Measurements from ENCODE around the gene ZBTB2. TPM values are rescaled to one million over a fixed set of nuclear protein-coding genes. Genes with fewer than 3 reads are reported as not detected.
"Not testable (repeated sequence)": the region's sequence is repeated elsewhere in the genome, so short reads cannot be mapped to it uniquely, and the experiment has no call there.

The ZBTB2 gene
- polyA plus RNA-seq, 2 donors = 4.6 to 5.3 TPM

- 0% methylated on average over 53 to 54 of the region's 54 CpGs for WGBS, 2 donors
- Histone ChIP-seq H3K4me1 (ENCODE audit: control insufficient read depth in 2 of 2, insufficient read depth in 2 of 2, low read length in 1 of 2) (no peaks in the 10 kb centered on the region), H3K27ac (ENCODE audit: low read depth in 2 of 2, low read length in 1 of 2) (peak overlapping the region; percentile 99 to 100), H3K36me3 (ENCODE audit: control insufficient read depth in 2 of 2, insufficient read depth in 2 of 2, low read length in 1 of 2) (no peaks in the 10 kb centered on the region), H3K9me3 (ENCODE audit: control insufficient read depth in 2 of 2, insufficient read depth in 1 of 2, low read depth in 1 of 2, low read length in 1 of 2) (no peaks in the 10 kb centered on the region), H3K4me3 (ENCODE audit: low read depth in 1 of 2, low read length in 2 of 2) (peak overlapping the region; percentile 94 to 99), H3K27me3 (ENCODE audit: control insufficient read depth in 1 of 2, insufficient read depth in 2 of 2, low read length in 2 of 2) (no peaks in the 10 kb centered on the region)
Observed at GRCh38 chr6:151389618-151390275, 1.6 kb downstream of the ZBTB2 start.

DNA sequence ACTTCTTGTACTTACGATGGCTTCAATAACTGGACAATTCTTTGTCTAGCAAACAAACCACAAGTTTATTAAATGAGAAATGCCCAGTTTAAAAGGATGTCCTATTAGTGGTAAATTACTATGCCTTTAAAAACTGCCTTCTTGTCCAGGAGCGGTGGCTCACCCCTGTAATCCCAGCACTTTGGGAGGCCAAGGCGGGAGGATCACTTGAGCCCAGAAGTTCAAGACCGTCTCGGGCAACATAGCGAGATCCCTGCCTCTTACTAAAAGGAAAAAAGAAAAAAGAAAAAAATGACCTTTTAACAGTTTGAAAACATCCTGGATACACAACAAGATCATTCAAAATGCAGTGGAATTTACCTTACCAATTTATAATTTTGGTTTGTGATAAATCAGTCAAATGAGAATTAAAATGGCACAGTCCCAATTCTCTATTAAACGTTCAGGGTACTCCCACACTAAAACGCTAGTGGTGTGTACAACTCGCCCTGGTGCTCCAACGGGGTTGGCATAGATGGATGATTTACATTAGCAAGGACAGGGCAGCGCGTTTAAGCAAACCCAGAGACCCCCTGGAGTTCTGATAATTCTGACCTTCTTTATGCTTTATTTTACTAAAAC is 2.3 kb downstream of the ZBTB2 start:
- Histone ChIP-seq H3K4me1 (ENCODE audit: control insufficient read depth in 2 of 2, insufficient read depth in 2 of 2, low read length in 1 of 2) (no peaks in the 10 kb centered on the region), H3K36me3 (ENCODE audit: control insufficient read depth in 2 of 2, insufficient read depth in 2 of 2, low read length in 1 of 2) (no peaks in the 10 kb centered on the region), H3K27me3 (ENCODE audit: control insufficient read depth in 1 of 2, insufficient read depth in 2 of 2, low read length in 2 of 2) (no peaks in the 10 kb centered on the region), H3K9me3 (ENCODE audit: control insufficient read depth in 2 of 2, insufficient read depth in 1 of 2, low read depth in 1 of 2, low read length in 1 of 2) (no peaks in the 10 kb centered on the region), H3K27ac (ENCODE audit: low read depth in 2 of 2, low read length in 1 of 2) (peak overlapping the region; percentile 99 to 100), H3K4me3 (ENCODE audit: low read depth in 1 of 2, low read length in 2 of 2) (peak overlapping the region; percentile 94 to 99)
- WGBS, 2 donors = 28 to 29% methylated on average over 12 of the region's 12 CpGs

DNA sequence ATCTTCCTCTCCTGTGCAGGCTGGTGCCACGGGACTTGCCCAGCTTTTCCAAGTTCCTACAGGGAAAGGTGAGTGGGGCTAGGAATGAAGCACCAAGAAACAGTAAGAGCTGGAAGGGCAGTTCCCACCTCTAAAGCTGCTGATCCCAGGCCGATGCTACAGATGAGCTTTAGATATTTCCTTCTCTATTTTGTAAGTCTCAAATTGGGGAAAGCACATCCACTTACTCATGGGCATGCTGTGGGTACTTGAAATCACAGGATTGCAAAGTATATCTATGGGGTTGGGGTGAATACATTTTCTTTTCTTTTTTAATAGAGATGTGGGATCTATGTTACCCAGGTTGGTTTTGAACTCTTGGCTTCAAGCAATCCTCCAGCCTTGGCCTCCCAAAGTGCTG is 3.1 kb downstream of the ZBTB2 start:
- H3K36me3 ChIP-seq (ENCODE audit: control insufficient read depth in 2 of 2, insufficient read depth in 2 of 2, low read length in 1 of 2) = no peaks in the 10 kb centered on the region
- H3K4me1 ChIP-seq (ENCODE audit: control insufficient read depth in 2 of 2, insufficient read depth in 2 of 2, low read length in 1 of 2) = no peaks in the 10 kb centered on the region
- H3K9me3 ChIP-seq (ENCODE audit: control insufficient read depth in 2 of 2, insufficient read depth in 1 of 2, low read depth in 1 of 2, low read length in 1 of 2) = no peaks in the 10 kb centered on the region
- no peaks in the 10 kb centered on the region for H3K27me3 ChIP-seq (ENCODE audit: control insufficient read depth in 1 of 2, insufficient read depth in 2 of 2, low read length in 2 of 2)
- H3K27ac ChIP-seq (ENCODE audit: low read depth in 2 of 2, low read length in 1 of 2) = no peak overlapping the region
- WGBS, 2 donors = 91 to 93% methylated on average over 2 of the region's 2 CpGs
- H3K4me3 ChIP-seq (ENCODE audit: low read depth in 1 of 2, low read length in 2 of 2) = no peak overlapping the region

DNA sequence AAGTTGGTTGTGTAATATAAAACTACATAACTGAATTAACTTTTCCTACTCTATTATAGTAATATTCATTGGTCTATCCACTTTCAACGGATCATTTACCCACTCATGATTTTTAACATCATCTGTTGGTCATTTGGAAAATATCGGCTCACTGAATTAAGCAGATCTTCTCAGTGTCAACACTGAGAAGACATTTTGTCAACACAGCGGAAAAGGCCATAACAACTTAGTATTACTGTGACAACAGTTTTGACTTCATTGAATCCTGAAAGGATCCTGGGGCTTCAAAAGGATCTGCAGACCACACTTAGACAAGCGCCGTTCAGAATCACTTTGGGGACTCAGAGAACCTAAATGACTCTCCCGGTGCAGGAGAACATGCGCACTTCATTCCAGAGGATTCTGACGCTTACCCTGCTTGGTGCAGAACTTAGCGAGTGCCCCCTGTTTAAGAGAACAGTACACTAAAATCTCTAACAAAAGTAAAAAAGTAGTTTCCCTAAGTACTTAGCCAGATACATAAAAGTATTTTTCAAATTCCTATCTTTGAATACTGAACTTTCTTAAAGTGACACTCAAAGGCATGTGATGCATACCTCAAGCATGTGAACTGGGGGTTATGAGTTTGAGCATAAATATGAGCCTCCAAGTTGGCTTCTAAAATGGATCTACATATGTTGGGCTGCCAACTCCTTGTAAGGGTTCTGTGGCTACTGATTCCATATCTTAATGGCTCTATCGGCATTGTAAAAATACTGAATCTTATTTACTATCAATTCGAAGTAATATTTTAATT is 4.0 kb downstream of the ZBTB2 start:
- no peaks in the 10 kb centered on the region for H3K27me3 ChIP-seq (ENCODE audit: control insufficient read depth in 1 of 2, insufficient read depth in 2 of 2, low read length in 2 of 2)
- WGBS, 2 donors = 92 to 93% methylated on average over 11 of the region's 11 CpGs
- H3K27ac ChIP-seq (ENCODE audit: low read depth in 2 of 2, low read length in 1 of 2) = no peak overlapping the region
- H3K4me1 ChIP-seq (ENCODE audit: control insufficient read depth in 2 of 2, insufficient read depth in 2 of 2, low read length in 1 of 2) = no peaks in the 10 kb centered on the region
- H3K36me3 ChIP-seq (ENCODE audit: control insufficient read depth in 2 of 2, insufficient read depth in 2 of 2, low read length in 1 of 2) = no peaks in the 10 kb centered on the region
- H3K9me3 ChIP-seq (ENCODE audit: control insufficient read depth in 2 of 2, insufficient read depth in 1 of 2, low read depth in 1 of 2, low read length in 1 of 2) = no peaks in the 10 kb centered on the region
- H3K4me3 ChIP-seq (ENCODE audit: low read depth in 1 of 2, low read length in 2 of 2) = no peak overlapping the region

DNA sequence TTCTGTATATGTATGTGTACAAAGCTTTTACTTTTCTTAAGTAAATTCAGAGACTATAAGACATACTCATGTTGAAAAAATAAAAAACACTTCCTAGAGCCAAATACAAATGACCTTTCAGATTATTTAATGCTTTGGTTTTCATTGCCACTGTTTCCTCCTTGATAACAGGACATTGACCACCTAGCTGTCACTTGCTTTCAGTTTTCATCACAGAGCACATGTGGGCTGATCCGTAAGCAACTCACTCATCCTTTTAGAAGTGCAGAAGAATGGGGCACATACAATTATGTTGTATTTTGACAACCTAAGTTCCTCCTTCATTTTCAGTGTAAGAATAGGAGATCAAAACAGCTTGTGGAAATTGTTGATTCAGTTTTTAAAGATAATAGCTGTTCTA is 6.2 kb downstream of the ZBTB2 start:
- H3K9me3 ChIP-seq (ENCODE audit: control insufficient read depth in 2 of 2, insufficient read depth in 1 of 2, low read depth in 1 of 2, low read length in 1 of 2) = no peaks in the 10 kb centered on the region
- H3K27me3 ChIP-seq (ENCODE audit: control insufficient read depth in 1 of 2, insufficient read depth in 2 of 2, low read length in 2 of 2) = no peaks in the 10 kb centered on the region
- no peaks in the 10 kb centered on the region for H3K36me3 ChIP-seq (ENCODE audit: control insufficient read depth in 2 of 2, insufficient read depth in 2 of 2, low read length in 1 of 2)
- no peak overlapping the region for H3K27ac ChIP-seq (ENCODE audit: low read depth in 2 of 2, low read length in 1 of 2)
- no peak overlapping the region for H3K4me3 ChIP-seq (ENCODE audit: low read depth in 1 of 2, low read length in 2 of 2)
- 66 to 80% methylated on average over 1 of the region's 1 CpG for WGBS, 2 donors
- H3K4me1 ChIP-seq (ENCODE audit: control insufficient read depth in 2 of 2, insufficient read depth in 2 of 2, low read length in 1 of 2) = peaks cover 0 to 6% of the 10 kb centered on the region in 2 donors

- Histone ChIP-seq H3K27me3 (ENCODE audit: control insufficient read depth in 1 of 2, insufficient read depth in 2 of 2, low read length in 2 of 2) (no peaks in the 10 kb centered on the region), H3K4me1 (ENCODE audit: control insufficient read depth in 2 of 2, insufficient read depth in 2 of 2, low read length in 1 of 2) (peaks cover 0 to 6% of the 10 kb centered on the region in 2 donors), H3K36me3 (ENCODE audit: control insufficient read depth in 2 of 2, insufficient read depth in 2 of 2, low read length in 1 of 2) (no peaks in the 10 kb centered on the region), H3K27ac (ENCODE audit: low read depth in 2 of 2, low read length in 1 of 2) (no peak overlapping the region), H3K9me3 (ENCODE audit: control insufficient read depth in 2 of 2, insufficient read depth in 1 of 2, low read depth in 1 of 2, low read length in 1 of 2) (no peaks in the 10 kb centered on the region), H3K4me3 (ENCODE audit: low read depth in 1 of 2, low read length in 2 of 2) (no peak overlapping the region)
- 87 to 95% methylated on average over 5 of the region's 5 CpGs for WGBS, 2 donors
Observed at GRCh38 chr6:151384151-151384550, 7.2 kb downstream of the ZBTB2 start.

- not testable (repeated sequence) for H3K27me3 ChIP-seq (ENCODE audit: control insufficient read depth in 1 of 2, insufficient read depth in 2 of 2, low read length in 2 of 2); H3K36me3 ChIP-seq (ENCODE audit: control insufficient read depth in 2 of 2, insufficient read depth in 2 of 2, low read length in 1 of 2); H3K4me1 ChIP-seq (ENCODE audit: control insufficient read depth in 2 of 2, insufficient read depth in 2 of 2, low read length in 1 of 2); H3K9me3 ChIP-seq (ENCODE audit: control insufficient read depth in 2 of 2, insufficient read depth in 1 of 2, low read depth in 1 of 2, low read length in 1 of 2); H3K27ac ChIP-seq (ENCODE audit: low read depth in 2 of 2, low read length in 1 of 2); H3K4me3 ChIP-seq (ENCODE audit: low read depth in 1 of 2, low read length in 2 of 2)
- 92 to 96% methylated on average over 9 of the region's 9 CpGs for WGBS, 2 donors
Observed at GRCh38 chr6:151382631-151383030, 8.7 kb downstream of the ZBTB2 start.

DNA sequence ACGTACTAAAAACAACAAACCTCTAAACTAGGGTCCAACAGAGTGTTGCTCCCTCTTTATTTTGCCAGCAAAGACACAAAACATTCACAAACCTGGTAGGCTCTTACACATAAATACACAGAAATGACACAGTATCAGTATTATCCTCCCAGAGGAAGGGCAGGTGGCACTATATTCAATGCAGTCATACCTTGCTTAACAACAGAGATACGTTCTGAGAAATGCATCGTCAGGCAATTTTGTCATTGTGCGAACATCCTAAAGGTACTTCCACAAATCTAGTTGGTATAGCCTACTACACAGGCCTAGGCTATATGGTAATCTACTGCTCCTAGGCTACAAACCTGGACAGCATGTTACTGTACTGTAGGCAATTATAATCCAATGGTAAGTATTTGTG is 9.6 kb downstream of the ZBTB2 start:
- Histone ChIP-seq H3K4me3 (ENCODE audit: low read depth in 1 of 2, low read length in 2 of 2) (no peak overlapping the region), H3K9me3 (ENCODE audit: control insufficient read depth in 2 of 2, insufficient read depth in 1 of 2, low read depth in 1 of 2, low read length in 1 of 2) (no peaks in the 10 kb centered on the region), H3K27me3 (ENCODE audit: control insufficient read depth in 1 of 2, insufficient read depth in 2 of 2, low read length in 2 of 2) (no peaks in the 10 kb centered on the region), H3K36me3 (ENCODE audit: control insufficient read depth in 2 of 2, insufficient read depth in 2 of 2, low read length in 1 of 2) (no peaks in the 10 kb centered on the region), H3K4me1 (ENCODE audit: control insufficient read depth in 2 of 2, insufficient read depth in 2 of 2, low read length in 1 of 2) (peaks cover 0 to 6% of the 10 kb centered on the region in 2 donors), H3K27ac (ENCODE audit: low read depth in 2 of 2, low read length in 1 of 2) (no peak overlapping the region)
- 79 to 85% methylated on average over 4 of the region's 4 CpGs for WGBS, 2 donors

DNA sequence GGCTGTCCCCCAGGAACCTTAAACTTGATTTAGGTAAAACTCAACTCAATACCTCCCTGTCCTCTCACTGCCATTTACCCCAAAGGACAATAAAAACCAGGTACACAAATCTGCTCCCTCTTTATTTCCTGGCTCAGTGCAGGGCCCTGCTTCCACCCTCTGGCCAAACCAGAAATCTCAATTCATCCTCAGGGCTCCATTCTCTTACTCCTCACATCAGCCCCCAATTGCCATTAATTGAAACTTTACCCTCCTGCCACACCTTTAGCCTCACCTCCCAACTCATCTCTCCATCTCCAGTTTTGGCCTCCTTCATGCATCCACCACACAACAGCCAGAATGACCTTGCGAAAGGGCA is 10.5 kb downstream of the ZBTB2 start:
- no peaks in the 10 kb centered on the region for H3K27me3 ChIP-seq (ENCODE audit: control insufficient read depth in 1 of 2, insufficient read depth in 2 of 2, low read length in 2 of 2)
- no peak overlapping the region for H3K4me3 ChIP-seq (ENCODE audit: low read depth in 1 of 2, low read length in 2 of 2)
- no peak overlapping the region for H3K27ac ChIP-seq (ENCODE audit: low read depth in 2 of 2, low read length in 1 of 2)
- H3K4me1 ChIP-seq (ENCODE audit: control insufficient read depth in 2 of 2, insufficient read depth in 2 of 2, low read length in 1 of 2) = peaks cover 0 to 6% of the 10 kb centered on the region in 2 donors
- H3K36me3 ChIP-seq (ENCODE audit: control insufficient read depth in 2 of 2, insufficient read depth in 2 of 2, low read length in 1 of 2) = no peaks in the 10 kb centered on the region
- 96 to 100% methylated on average over 1 of the region's 1 CpG for WGBS, 2 donors
- no peaks in the 10 kb centered on the region for H3K9me3 ChIP-seq (ENCODE audit: control insufficient read depth in 2 of 2, insufficient read depth in 1 of 2, low read depth in 1 of 2, low read length in 1 of 2)
